Kidney (tissue), 14 donors: ENCODE results near the gene AURKA. TPM values are rescaled to one million over a fixed set of nuclear protein-coding genes. Genes with fewer than 3 reads are reported as not detected.

Source experiments
- DNase-seq, 5 donors: peaks; one replicate each; pipeline ENCODE4 v3.0.0-alpha.2; 2013 to 2020
- FAIRE-seq: peaks from 2 replicates; lab custom pipeline; 2012; peaks lifted over from hg19 to GRCh38; lab: Jason Lieb, UNC
- H3K27ac ChIP-seq, 2 donors: one replicate each; pipeline ENCODE4 v1.7.0; 2013; ENCODE audit warnings: low read depth in 2 of 2, low read length in 2 of 2, inconsistent platforms in 1 of 2
- H3K27me3 ChIP-seq: one replicate; pipeline ENCODE4 v1.7.1; 2013; ENCODE audit warnings: low read length, inconsistent platforms; ENCODE audit not compliant: control insufficient read depth, insufficient read depth
- H3K36me3 ChIP-seq, 3 donors: one replicate each; pipeline versions ENCODE4 v1.7.0 to v1.7.1; 2013; ENCODE audit warnings: low read length in 3 of 3, control low read depth in 1 of 3, inconsistent platforms in 1 of 3; ENCODE audit not compliant: insufficient read depth in 3 of 3, control insufficient read depth in 2 of 3
- H3K4me1 ChIP-seq, 3 donors: one replicate each; pipeline versions ENCODE4 v1.7.0 to v1.7.1; 2013; ENCODE audit warnings: low read length in 3 of 3, inconsistent platforms in 1 of 3, low read depth in 1 of 3; ENCODE audit not compliant: control insufficient read depth in 2 of 3, insufficient read depth in 2 of 3
- H3K4me3 ChIP-seq, 3 donors: one replicate each; pipeline versions ENCODE4 v1.7.0 to v1.8.1; 2013; ENCODE audit warnings: low read length in 3 of 3, control low read depth in 1 of 3, inconsistent platforms in 1 of 3
- H3K9ac ChIP-seq, 3 donors: one replicate each; pipeline versions ENCODE4 v1.7.0 to v1.7.1; 2013; ENCODE audit warnings: low read length in 3 of 3, control low read depth in 1 of 3, inconsistent platforms in 1 of 3
- H3K9me3 ChIP-seq, 3 donors: one replicate each; pipeline versions ENCODE4 v1.7.0 to v1.7.1; 2013; ENCODE audit warnings: low read length in 3 of 3, control low read depth in 1 of 3, inconsistent platforms in 1 of 3; ENCODE audit not compliant: control insufficient read depth in 2 of 3, insufficient read depth in 1 of 3
- intact Hi-C: fragments of 100-400 bp; cut with DNase I; formaldehyde crosslinking; loops from one replicate; pipeline ENCODE4 v1.11.1; 2022
- polyA plus RNA-seq: library from polyadenylated mRNA; stranded (reverse); fragments of 350-450 nt; fragmentation: Illumina TruSeq; extraction: RNeasy Lipid Tissue Mini Kit (QIAGEN cat#74804); gene quantifications from one replicate; pipeline ENCODE4 v1.2.3, GENCODE V29; 2014; ENCODE audit warnings: low read depth, low replicate concordance; ENCODE audit not compliant: insufficient read depth
- total RNA-seq: library from RNA; stranded (reverse); fragmentation: NEBNext Ultra II Directional; extraction: Animal tissue kit (Norgen Biotek cat#: 25700); gene quantifications from one replicate; pipeline ENCODE4 v1.2.1, GENCODE V29; 2021
- TF ChIP-seq, protein P1 (sequence below): IDR thresholded peaks from 3 replicates; pipeline ENCODE4 v1.5.1; 2012; ENCODE audit warnings: mild to moderate bottlenecking, moderate library complexity, borderline replicate concordance; ENCODE audit not compliant: insufficient read depth; ENCODE audit errors: extremely low read depth
- donor health status: control.
- donor health status: control.
- donor health status: control.
- donor health status: control.
- donor health status: control.
- donor health status: DM: yes; HTN: yes; CAD: no.
- donor health status: Normal renal cell carcinoma (clear cell type).

The AURKA gene
- total and polyA plus RNA-seq, 2 donors from 2014 or later, result 2.7 to 3.3 TPM

DNA sequence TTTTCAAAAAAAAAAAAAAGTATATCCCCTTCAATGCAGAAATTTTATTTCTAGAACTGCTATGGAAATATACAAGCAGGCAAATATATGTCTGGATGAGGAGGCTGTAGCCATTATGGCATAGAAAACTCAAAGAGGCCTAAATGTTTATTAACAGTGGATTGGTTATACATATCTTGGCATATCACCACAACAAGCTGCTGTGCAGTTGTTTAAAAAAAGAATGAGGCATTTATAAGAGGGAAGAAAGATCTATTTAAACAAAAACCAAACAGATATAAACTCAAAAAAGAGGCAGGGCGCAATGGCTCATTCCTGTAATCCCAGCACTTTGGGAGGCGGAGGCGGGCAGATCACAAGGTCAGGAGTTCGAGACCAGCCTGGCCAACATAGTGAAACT is 46.3 kb upstream of the AURKA start:
- Histone ChIP-seq H3K27ac (no peak overlapping the region), H3K27me3 (no peaks in the 10 kb centered on the region), H3K4me1 (no peaks in the 10 kb centered on the region), H3K9ac (no peak overlapping the region), H3K4me3 (no peak overlapping the region), H3K9me3 (no peaks in the 10 kb centered on the region), H3K36me3 (no peaks in the 10 kb centered on the region)
- DNase-seq (no peak), FAIRE-seq (no peak)
- intact Hi-C loops, result no loop called here
- TF ChIP-seq, protein P1, sequence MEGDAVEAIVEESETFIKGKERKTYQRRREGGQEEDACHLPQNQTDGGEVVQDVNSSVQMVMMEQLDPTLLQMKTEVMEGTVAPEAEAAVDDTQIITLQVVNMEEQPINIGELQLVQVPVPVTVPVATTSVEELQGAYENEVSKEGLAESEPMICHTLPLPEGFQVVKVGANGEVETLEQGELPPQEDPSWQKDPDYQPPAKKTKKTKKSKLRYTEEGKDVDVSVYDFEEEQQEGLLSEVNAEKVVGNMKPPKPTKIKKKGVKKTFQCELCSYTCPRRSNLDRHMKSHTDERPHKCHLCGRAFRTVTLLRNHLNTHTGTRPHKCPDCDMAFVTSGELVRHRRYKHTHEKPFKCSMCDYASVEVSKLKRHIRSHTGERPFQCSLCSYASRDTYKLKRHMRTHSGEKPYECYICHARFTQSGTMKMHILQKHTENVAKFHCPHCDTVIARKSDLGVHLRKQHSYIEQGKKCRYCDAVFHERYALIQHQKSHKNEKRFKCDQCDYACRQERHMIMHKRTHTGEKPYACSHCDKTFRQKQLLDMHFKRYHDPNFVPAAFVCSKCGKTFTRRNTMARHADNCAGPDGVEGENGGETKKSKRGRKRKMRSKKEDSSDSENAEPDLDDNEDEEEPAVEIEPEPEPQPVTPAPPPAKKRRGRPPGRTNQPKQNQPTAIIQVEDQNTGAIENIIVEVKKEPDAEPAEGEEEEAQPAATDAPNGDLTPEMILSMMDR, result no peak

DNA sequence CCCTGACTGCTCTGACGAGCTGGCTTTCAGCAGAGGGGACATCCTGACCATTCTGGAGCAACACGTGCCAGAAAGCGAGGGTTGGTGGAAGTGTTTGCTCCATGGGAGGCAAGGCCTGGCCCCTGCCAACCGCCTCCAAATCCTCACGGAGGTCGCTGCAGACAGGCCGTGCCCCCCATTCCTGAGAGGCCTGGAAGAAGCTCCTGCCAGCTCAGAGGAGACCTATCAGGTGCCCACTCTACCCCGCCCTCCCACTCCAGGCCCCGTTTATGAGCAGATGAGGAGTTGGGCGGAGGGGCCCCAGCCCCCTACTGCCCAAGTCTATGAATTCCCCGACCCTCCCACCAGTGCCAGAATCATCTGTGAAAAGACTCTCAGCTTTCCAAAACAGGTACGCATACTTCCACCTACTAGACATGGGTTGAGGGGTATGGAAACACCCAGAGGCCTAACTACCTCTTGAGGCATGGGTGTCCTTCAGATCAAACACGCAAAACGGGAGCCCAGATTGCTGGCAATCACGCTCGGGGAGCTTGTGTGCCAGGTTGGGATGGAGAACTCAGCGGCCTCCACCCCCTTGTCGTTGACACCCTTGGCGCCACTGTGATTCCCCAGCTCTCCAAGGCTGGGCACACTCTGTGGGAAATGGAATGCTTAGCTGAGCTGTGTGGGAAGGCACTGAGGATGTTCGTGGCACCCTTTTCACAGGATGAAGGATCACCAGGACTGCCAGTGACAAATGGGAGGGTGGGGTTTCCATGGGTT is 45.4 kb upstream of the AURKA start:
- no peak for DNase-seq
- TF ChIP-seq, protein P1, result no peak
- intact Hi-C loops, result no loop called here
- FAIRE-seq, result no peak
- no peak overlapping the region for H3K9ac ChIP-seq
- H3K4me3 ChIP-seq, result no peak overlapping the region
- no peaks in the 10 kb centered on the region for H3K9me3 ChIP-seq
- H3K27me3 ChIP-seq, result no peaks in the 10 kb centered on the region
- H3K36me3 ChIP-seq, result no peaks in the 10 kb centered on the region
- no peak overlapping the region for H3K27ac ChIP-seq
- no peaks in the 10 kb centered on the region for H3K4me1 ChIP-seq

DNA sequence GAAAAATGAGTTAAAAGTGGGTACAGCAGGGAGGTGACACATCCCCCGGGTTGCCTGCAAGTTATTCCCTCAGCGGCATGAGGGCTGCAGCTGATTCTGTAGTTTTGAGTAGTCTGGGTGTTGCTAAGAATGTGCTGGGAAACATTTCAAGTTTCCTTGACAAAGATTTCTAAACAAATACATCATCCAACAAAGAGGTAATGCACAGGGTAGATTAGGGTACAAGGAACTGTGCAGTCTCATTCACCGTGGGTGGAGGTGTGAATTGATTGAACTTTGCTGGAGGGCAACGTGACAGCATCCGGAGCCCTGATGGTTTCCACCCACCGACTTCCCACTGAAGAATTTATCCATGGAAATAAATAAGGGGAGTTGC is 41.9 kb upstream of the AURKA start:
- TF ChIP-seq, protein P1, result no peak
- Histone ChIP-seq H3K27ac (no peak overlapping the region), H3K4me1 (peaks cover 0 to 3% (median 0%) of the 10 kb centered on the region in 3 donors), H3K9me3 (no peaks in the 10 kb centered on the region), H3K27me3 (no peaks in the 10 kb centered on the region), H3K4me3 (no peak overlapping the region), H3K36me3 (no peaks in the 10 kb centered on the region), H3K9ac (no peak overlapping the region)
- intact Hi-C loops, result no loop called here
- DNase-seq (no peak), FAIRE-seq (no peak)
